NCI-H510A (cell line): ENCODE data around the gene AGFG2.
"Not testable (repeated sequence)": the region's sequence is repeated elsewhere in the genome, so short reads cannot be mapped to it uniquely, and the experiment has no call there.

Source experiments
- DNase-seq: peaks from one replicate; lab custom pipeline; 2025; lab: John Stamatoyannopoulos, UW

The AGFG2 gene

GRCh38 chr7:100538654-100539435, at the start of gene AGFG2:
TSS of gene AGFG2 (plus strand) at chr7:100539203. CDS start at chr7:100539347, 144 bp downstream.
- peak; percentile 95 for DNase-seq

- DNase-seq: peak; percentile 89
These were observed 49.2 kb upstream of the AGFG2 start for GRCh38 chr7:100489824-100490223.

- DNase-seq: no peak
These were observed 48.4 kb upstream of the AGFG2 start for GRCh38 chr7:100490483-100491191.

GRCh38 chr7:100491192-100491578, 47.8 kb upstream of the AGFG2 start:
- DNase-seq: no peak

GRCh38 chr7:100492738-100493475, 46.1 kb upstream of the AGFG2 start:
- DNase-seq: no peak

- DNase-seq: no peak
These were observed 45.3 kb upstream of the AGFG2 start for GRCh38 chr7:100493476-100494264.

- no peak for DNase-seq
These were observed 42.5 kb upstream of the AGFG2 start for GRCh38 chr7:100496509-100496908.

- DNase-seq: not testable (repeated sequence)
These were observed 38.3 kb upstream of the AGFG2 start for GRCh38 chr7:100500743-100501142.

- DNase-seq: not testable (repeated sequence)
These were observed 35.0 kb upstream of the AGFG2 start for GRCh38 chr7:100504031-100504430.

- no peak for DNase-seq
These were observed 34.0 kb upstream of the AGFG2 start for GRCh38 chr7:100504887-100505611.

- DNase-seq: no peak
These were observed 32.6 kb upstream of the AGFG2 start for GRCh38 chr7:100506356-100506923.

- DNase-seq: no peak
These were observed 29.8 kb upstream of the AGFG2 start for GRCh38 chr7:100509231-100509630.

GRCh38 chr7:100510437-100511239, 28.4 kb upstream of the AGFG2 start:
- DNase-seq: no peak

GRCh38 chr7:100513212-100513810, 25.7 kb upstream of the AGFG2 start:
- DNase-seq: no peak

GRCh38 chr7:100515072-100515532, 23.9 kb upstream of the AGFG2 start:
- DNase-seq: no peak

GRCh38 chr7:100516135-100516812, 22.7 kb upstream of the AGFG2 start:
- DNase-seq: no peak

GRCh38 chr7:100517305-100517704, 21.7 kb upstream of the AGFG2 start:
- no peak for DNase-seq

- DNase-seq: no peak
These were observed 19.4 kb upstream of the AGFG2 start for GRCh38 chr7:100519580-100519979.

GRCh38 chr7:100520138-100520537, 18.9 kb upstream of the AGFG2 start:
- no peak for DNase-seq
